Fibroblast of peridontal ligament (primary cell): Measurements from ENCODE around the gene COG8.
A peak's percentile ranks its signal among the peaks of the same experiment; 100 is the strongest.

Source experiments
- DNase-seq: peaks from one replicate; pipeline ENCODE4 v3.0.0-alpha.2; 2010; ENCODE audit errors: extremely low read depth

Gene COG8

DNA sequence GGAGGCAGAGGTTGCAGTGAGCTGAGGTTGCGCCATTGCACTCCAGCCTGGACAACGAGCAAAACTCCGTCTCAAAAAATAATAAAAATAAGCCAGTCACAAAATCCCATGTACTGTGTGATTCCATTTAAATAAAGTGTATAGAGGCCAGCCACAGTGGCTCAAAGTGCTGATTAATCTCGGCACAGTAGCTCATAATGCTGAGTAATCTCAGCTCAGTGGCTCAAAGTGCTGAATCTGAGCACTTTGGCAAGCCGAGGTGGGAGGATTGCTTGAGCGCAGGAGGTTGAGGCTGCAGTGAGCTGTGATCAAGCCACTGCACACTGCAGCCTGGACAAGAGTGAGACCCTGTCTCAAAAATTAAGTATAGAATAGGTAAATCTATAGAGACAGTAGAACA lies 7.3 kb upstream of the COG8 start:
- DNase-seq, result no peak

DNA sequence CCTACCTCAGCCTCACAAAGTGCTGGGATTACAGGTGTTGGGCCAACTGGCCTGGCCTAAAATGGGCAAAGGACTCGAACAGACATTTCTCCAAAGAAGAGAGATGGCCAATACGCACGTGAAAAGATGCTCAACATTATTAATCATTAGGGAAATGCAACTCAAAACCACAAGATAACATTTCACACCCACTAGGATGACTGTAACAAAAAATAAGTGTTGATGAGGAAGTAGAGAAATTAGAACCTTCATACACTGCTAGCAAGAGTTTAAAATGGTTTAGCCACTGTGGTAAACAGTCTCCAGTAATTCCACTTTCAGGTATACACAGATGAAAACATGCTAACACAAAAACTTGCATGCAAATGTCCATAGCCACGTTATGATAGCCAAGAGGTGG lies 6.6 kb upstream of the COG8 start:
- DNase-seq, result no peak

DNA sequence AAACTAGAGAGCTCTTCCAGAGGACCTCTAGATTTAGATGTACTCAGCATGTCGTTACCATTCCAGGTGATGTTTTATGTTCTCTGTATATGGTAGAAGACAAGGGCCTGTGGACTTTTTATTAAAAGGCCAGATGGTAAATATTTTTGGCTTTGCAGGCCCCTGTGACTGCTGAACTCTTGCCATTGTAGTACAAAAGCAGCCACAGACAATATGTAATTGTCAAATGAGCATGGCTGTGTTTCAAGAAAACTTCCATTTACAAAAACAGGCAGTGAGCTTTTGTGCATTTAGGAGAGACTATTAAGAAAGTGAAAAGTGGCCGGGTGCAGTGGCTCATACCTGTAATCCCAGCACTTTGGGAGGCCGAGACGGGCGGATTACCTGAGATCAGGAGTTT lies 4.8 kb upstream of the COG8 start:
- no peak for DNase-seq

DNA sequence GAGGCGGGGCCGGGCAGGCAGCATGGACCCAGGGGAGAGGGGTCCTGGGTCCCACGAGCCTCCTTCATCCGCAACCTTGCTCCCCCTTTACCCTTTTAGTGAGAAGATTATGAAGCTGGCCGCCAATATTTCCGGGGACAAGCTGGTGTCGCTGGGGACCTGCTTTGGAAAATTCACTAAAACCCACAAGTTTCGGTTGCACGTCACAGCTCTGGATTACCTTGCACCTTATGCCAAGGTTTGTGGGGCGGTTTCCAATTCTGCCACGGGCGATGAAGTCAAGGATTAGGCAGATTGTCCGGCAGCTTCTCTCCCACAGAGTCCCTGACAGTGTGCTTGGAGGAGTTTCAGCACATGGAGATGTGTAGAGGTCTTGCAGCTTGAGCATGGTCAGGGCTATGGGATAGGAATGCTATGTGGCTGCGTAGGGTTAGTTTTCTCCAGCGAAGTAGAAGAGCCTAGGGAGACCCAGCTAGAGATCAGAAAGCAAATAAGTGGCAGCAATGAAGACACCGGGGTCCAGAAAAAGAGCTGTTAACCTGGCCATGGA lies 806 bp upstream of the COG8 start:
- DNase-seq, result no peak

DNA sequence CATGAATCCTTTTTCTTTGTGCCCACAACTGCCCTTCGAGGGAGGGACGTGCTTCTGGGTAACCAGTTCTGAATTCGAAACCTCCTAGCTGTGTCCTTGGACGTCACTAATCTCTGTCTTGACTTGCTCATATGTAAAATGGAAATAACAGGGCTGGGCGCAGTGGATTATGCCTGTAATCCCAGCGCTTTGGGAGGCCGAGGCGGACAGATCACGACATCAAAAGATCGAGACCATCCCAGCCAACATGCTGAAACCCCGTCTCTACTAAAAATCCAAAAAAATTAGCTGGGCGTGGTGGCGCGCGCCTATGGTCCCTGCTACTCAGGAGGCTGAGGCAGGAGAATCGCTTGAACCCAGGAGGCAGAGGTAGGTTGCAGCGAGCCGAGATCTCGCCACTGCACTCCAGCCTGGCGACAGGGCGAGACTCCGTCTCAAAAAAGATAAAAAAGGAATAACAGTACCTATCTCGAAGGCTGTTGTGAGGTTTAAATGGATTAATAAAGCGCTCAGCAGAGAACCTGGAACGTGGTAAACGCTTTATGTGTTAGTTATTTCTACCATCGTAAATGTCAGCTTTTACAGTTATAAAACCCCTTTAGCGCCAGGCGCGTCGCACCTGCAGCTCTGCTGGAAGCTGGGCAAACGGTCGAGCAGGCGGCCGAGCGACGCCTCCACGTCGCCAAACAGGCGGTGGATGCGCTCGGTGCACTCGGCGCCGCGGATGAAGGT lies 641 bp downstream of the COG8 start:
- no peak for DNase-seq

DNA sequence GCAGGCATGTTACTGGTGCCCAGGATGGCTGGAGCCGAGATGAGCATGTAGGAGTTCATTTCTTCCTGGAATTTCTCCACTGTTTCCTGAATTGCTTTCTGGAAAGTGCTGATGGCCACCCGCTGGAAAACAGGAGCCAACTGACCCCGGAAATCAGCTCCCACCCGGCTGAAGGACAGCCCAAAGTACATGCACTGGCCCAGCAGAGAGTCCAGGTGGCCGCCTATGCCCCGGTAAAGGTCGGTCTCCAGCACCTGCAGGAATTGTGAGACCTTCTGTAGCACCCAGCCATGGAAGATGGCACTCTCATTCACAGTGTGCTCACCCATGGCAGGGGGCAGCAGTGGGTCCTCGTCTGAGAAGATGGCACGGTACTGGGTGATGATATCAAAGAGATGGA lies 4.7 kb downstream of the COG8 start:
- no peak for DNase-seq

DNA sequence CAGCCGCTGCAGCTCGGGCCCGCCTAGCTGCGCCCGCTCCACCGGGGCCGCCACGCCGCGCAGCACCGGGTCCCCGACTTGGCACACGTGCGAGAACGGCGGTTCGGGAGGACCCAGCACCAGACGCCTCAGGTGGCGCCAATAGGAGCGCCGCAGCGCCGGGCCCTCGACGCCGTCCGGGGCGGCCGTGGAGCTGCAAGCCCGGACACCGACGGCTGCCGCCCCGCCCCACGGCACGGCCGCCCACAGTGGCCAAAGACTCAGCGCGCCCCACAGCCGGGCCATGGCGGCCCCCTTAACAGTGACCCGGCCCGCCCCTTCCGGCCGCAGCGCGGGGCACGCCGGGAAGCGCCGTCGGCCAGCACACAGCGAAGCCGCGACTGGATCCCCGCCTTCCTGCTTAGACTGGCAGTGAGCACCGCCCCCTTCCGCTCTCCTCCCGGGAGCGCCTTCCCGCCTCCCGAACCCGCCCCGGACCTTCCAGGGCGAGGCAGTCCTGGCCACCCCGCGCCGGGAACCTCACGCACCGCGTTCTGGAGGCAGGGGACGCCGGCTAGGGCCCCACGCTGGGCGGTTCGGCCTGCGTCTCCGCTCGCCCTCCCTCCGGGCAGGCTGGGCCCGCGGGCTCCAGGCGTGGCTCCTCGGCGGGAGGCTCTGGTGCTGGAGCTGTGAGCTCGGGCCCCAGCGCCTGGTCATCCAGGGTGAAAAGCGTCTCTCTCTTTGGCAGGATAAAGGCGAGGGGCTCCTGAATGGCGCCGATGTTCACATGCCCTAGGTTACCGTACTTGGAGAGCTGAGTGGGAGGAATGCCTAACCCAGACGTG lies 8.9 kb downstream of the COG8 start, which contains the start of gene PDF:
TSS of gene PDF (minus strand) at position 303 of the 824 bp plus-strand sequence. CDS start at position 285, 18 bp downstream.
- DNase-seq, result peak; percentile 85

DNA sequence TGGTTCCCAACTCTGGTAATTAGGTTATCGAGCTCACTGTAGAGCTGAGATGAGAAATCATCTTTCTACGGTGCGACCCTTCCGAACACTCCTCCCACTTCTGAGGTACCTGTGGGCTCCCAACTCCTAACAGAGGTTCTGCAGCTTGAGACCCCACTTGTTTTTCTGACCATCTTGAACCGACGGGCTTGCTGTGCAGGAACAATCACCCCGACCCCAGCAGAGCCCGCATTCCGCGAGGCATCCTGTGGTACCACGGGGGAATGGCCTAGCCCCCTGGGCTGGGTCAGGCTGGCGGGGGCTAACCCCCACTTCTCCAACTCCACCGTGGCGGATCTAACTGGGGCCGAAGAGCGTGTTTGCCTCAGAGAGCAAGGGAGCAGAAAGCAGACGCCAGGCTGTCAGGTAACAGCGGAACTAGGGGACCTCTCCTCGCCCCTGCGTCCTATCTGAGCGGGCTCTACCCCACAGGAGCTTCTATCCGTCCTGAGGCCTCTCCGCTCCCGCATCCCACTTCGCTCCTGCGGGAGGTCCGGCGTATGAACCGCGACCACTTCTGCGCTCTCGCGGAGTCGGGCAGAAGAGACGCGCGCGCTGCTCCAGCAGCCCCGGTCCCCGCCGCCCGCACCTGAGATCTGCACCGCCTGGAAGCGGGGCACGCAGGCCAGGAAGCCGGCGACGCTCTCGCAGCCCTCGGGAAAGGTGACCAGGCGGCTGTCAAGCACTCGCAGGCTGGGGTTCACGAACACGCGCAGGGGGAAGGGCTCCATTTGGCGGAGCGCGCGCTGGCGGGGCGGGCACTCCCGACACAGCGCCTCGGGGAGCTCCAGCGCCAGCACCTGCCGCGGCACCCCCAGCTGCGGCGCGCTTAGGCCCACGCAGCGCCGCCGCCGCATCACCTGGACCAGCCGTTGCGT lies 9.7 kb downstream of the COG8 start:
- DNase-seq, result no peak

DNA sequence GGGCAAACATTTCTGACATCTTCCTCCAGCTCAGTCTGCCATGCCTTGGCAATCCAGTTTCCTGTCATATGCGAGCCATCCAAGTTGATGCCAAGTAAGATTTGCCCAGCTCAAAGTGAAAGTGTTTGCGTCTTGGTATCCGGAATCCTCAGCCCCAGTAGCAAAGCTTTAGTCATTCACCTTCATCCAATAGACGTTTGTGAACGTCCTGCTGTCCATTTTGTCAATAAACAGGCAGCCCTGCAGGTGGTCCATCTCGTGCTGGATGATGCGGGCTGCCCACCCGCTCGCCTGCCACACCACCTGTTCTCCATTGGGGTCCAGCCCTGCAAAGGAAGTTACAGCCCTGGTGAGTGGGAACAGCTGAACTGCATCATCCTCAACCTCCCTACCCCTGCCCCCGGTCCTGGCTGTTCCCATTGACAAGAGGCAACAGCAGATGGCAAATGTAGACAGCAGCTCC lies 10.5 kb downstream of the COG8 start:
- no peak for DNase-seq

DNA sequence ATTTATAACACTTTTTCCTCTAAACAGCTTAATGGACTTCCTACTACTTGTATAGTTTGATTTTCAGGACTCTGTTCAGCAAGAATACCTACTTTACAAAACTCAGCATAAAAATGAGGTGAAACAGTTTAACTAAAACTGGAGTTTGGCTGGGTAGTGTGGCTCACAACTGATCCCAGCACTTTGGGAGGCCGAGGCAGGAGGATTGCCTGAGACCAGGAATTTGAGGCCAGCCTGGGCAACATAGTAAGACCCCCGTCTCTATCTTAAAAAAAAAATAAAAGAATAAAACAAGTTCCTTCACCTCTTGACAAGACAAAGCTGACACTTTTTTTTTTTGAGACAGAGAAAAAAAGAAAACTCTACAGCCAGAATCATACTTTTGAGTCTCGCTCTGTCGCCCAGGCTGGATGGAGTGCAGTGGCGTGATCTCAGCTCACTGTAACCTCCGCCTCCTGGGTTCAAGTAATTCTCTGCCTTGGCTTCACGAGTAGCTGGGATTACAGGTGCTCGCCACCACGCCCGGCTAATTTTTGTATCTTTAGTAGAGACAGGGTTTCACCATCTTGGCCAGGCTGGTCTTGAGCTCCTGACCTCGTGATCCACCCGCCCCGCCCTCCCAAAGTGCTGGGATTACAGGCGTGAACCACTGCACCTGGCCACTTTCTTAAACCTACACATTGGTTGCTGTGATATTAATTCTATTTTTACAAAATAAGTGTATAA lies 11.6 kb downstream of the COG8 start:
- DNase-seq, result no peak

DNA sequence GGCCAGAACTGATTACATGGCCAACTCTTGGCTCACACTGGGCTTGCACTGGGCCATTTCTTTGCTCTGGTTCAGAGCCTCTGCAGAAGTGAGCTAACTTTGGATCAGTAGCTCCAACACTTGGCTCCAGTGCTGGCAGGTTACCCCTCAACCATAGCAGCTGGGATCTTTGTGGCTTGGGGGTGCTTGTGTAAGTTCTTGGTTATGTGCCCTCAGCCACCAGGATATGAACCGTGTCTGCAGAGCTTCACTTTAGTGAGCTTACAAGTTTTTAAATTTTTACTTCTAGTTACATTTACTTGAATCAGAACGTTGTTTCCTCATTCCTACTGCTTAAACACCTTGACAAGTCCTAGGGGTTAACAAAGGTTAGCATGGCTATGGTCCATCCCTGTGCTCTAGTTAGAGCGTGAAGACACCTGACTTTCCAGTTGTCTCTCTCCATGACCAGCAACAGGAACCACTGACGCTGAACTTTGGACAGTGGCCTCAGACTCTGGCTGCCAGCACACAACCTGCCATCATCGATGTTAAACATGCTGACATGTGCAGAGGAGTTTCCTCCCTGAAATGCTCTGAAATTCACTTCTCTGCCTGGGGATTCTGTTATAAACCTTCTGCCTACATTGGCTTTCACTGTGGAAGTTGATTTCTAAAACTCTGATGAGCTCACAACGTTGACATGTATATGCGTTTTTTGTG lies 13.0 kb downstream of the COG8 start:
- no peak for DNase-seq

DNA sequence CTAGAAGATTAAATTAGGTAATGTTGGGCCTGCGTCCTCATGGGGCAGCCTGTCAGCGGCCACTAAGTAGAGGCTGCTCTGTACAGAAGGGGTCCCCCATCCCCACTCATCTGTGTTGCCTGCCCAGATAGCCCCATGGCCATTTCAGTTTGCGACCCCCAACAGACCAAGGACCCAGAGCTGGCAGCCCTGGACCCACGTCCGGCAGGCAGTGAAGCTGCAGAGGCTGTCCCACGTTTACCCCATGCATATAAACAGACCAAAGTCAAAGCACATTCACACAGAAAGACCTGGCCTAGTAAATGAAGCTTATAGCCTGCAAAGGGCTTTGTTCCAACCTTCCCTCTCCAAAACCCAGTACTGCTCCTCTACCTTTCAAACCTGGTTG lies 13.6 kb downstream of the COG8 start:
- no peak for DNase-seq

DNA sequence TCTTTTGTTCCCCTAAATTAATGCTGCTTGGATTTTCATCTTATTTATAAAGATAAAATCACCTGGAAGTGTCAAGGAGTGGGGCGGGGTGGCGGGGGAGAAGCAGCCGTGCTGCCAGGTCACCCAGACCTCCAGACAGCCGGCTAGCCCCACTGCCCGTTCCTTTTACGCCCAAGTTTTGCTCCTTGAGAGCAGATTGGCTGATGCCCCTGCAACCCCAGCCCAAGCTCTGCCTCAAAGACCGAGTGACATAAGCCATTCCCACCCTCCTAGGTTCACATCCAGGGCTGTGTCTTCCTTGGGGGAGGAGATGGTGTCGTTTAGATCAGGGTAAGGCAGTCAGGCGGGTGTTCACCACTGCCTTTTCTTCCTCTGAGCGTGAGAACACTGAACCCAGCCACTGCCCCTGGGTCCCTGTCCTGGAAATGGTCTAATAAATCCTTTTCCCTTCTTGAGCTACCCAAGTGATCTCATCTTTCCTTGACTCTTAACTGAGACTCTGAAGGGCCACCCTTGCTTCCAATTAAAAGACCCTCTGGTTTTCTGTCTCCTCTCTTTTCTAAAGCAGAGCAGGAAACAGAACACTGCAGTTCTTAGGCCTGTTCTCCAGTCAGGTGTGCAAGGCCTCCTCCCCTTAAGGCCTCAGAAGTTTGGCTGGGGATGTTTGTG lies 14.6 kb downstream of the COG8 start:
- DNase-seq, result no peak

DNA sequence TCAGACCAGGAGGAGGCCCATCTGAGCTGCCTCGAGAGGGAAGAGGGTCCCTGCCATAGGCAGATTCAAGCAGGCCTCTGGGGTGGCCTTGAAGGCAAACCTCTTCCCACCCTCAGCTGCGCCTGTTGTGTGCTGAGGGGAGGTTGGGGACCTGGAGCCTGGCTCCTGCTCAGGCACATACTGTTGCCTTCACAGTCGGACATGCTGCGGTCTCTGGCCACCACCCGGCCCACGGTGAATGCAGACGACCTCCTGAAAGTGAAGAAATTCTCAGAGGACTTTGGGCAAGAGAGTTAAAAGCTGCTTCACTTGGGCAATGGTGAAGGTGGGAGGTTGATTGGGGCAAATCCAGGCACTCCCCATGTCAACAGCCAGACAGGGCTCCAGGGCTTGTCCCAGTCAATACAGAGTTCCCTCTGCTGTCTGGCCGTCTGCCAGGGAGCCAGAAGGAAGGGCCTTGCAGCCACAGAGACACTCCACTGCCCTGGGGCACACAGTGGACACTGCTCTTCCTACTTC lies 15.3 kb downstream of the COG8 start:
- no peak for DNase-seq

DNA sequence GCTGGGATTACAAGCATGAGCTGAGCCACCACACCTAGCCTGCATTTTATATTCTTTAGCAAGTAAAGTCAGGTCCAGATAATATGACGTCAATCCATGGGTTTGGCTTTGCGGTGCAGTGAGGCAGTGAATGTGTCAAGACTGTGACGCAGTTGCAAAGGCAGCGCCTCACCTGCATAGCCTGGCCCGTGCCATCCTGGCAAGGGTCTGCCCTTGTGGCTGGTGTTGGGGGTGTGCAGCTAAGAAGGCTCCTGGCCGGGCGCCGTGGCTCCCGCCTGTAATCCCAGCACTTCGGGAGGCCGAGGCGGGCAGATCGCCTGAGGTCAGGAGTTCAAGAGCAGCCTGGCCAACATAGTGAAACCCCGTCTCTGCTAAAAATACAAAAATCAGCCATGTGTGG lies 15.9 kb downstream of the COG8 start:
- DNase-seq, result no peak

DNA sequence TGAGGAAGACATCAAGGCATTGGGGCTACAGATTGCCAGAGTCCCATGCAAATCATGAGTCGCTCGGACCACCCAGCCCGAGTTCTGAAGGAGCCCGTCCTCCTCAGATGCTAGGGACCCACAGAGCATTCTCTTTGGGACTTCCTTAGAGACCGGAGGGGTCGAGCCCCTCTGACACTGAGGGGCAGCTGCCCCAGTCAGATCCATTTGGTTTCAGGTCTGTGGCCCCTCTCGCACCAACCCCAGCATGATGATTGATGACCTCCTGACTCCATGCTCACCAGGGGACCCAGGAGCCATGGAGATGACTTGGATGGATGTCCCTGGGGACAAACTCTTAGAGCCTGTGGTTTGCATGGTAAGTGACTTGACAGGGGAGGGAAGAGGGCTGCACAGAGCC lies 17.0 kb downstream of the COG8 start:
- DNase-seq, result no peak

DNA sequence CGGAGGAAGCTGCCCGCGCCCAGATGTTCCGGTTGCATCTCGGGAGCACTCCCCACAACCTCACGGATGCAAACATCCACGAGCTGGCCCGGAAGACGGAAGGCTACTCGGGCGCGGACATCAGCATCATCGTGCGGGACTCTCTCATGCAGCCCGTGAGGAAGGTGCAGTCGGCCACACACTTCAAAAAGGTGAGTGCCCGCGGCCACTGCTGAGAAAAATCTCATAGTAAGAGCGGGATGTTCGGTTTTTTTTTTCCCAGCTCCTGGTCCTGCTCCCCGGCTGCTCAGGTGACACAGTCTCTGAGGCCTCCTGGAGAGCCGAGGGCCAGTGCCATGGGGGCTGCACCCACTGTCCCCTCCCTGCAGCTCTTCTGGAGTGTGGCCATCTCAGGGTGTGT lies 18.3 kb downstream of the COG8 start:
- no peak for DNase-seq

DNA sequence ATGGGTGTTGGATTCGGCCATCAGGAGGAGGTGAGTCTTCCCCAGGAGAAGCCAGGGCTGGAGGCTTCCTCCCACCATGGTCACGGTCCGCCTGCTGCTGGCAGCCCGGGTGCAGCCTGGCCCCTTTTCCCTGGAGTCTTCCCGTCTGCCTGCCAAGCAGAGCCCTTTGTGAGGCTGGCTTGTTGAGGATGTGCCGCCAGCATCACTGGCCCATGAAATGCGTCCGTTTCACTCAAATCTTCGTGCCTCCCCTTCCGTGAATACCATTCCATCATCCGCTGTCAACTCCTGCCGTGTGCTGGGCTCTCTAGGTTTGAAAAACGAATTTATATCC lies 18.7 kb downstream of the COG8 start:
- no peak for DNase-seq

DNA sequence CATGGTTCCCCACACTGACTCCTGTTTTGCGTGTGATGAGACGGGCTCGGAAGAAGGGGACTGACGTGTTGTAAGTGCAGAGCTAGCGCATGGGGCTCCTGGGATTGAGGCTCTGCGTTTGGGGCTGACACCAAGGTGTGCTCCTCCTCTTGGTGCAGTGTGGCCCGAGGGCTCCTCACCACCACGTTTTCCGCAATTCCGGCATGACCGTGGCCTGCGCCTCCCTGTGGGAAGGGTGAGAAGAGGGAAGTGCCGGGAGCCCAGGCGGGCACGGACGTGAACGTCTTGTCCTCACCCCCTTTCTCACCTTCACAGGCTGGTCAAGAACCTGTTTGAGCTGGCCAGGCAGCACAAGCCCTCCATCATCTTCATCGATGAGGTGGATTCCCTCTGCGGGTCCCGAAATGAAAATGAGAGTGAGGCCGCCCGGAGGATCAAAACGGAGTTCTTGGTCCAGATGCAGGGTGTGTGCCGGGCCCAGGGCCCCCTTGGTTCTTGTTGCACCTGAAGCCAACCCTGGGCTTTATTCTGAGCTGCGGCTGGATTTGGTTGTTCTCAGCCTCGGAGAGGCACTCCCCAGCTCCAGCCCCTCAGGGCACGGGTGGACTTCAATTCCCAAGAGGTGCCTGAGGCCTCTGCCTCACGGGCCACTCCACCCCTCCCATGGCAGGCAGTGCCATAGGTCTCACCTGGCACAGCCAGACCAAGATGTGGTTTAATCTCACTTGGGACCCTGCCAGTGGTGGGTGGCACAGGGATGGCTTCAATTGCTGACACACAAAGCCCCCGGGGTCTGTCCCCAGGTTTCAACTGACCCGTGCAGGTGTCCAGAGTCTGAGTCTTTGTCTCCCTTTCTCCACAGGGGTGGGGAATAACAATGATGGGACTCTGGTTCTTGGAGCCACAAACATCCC lies 19.3 kb downstream of the COG8 start:
- no peak for DNase-seq
